HepG2 (cell line): Measurements from ENCODE around the gene PSMD2. TPM values are rescaled to one million over a fixed set of nuclear protein-coding genes. Genes with fewer than 3 reads are reported as not detected.

ENCODE experiments used
- ATF6 ChIP-seq: sonication (generic); formaldehyde crosslinking; conservative IDR thresholded peaks from 2 replicates; pipeline ENCODE4 v1.4.0; 2020; ENCODE audit warnings: missing genetic modification reagents
- BHLHE40 ChIP-seq: IDR thresholded peaks from 2 replicates; pipeline ENCODE4 v1.6.1; 2011; ENCODE audit warnings: low read length, improper control_type of control experiment
- BRD4 ChIP-seq: sonication (generic); formaldehyde crosslinking; IDR thresholded peaks from 2 replicates; pipeline ENCODE4 v1.4.0; 2020; ENCODE audit warnings: missing genetic modification reagents
- GMEB1 ChIP-seq: sonication (generic); formaldehyde crosslinking; IDR thresholded peaks from 2 replicates; pipeline ENCODE4 v1.5.1; 2020; ENCODE audit warnings: missing genetic modification reagents, mild to moderate bottlenecking, borderline replicate concordance
- HMG20B ChIP-seq: conservative IDR thresholded peaks from 2 replicates; pipeline ENCODE4 v1.6.1; 2016; ENCODE audit warnings: missing genetic modification reagents, missing compliant biosample characterization
- HMGXB4 ChIP-seq, 2 experiments: sonication (generic) in 1 of 2; formaldehyde crosslinking in 1 of 2; IDR thresholded peaks; 2 replicates each; pipeline versions ENCODE4 v1.4.0 to v1.6.1; 2018 to 2020; ENCODE audit warnings: missing genetic modification reagents in 2 of 2, borderline replicate concordance in 1 of 2, low read depth in 1 of 2, mild to moderate bottlenecking in 1 of 2, missing biosample characterization in 1 of 2
- KLF6 ChIP-seq: IDR thresholded peaks from 2 replicates; pipeline ENCODE4 v1.8.0; 2016; ENCODE audit warnings: missing biosample characterization, missing genetic modification reagents
- RAD51 ChIP-seq: fragments of 450-650 bp; IDR thresholded peaks from 2 replicates; pipeline ENCODE4 v1.6.1; 2016; ENCODE audit warnings: borderline replicate concordance
- RARA ChIP-seq: IDR thresholded peaks from 2 replicates; pipeline ENCODE4 v1.6.1; 2016; ENCODE audit warnings: missing genetic modification reagents, missing compliant biosample characterization
- SMAD1 ChIP-seq: sonication (generic); formaldehyde crosslinking; IDR thresholded peaks from 2 replicates; pipeline ENCODE4 v1.4.0; 2020; ENCODE audit warnings: missing genetic modification reagents, low read depth, mild to moderate bottlenecking, borderline replicate concordance
- polyA plus RNA-seq, 8 experiments: library from polyadenylated mRNA; depleted of rRNA in 3 of 8; stranded (reverse) in 7 of 8; unstranded in 1 of 8; fragments of >200 nt; fragmentation: Illumina TruSeq in 4 of 8; extraction: Trizol in 4 of 8; gene quantifications; 2 replicates each; pipeline versions ENCODE4 v1.2.1 to v1.2.3, GENCODE V29; 2011 to 2016; ENCODE audit warnings: low read depth in 4 of 8, missing spikeins in 1 of 8, mixed read lengths in 1 of 8; ENCODE audit not compliant: insufficient read depth in 1 of 8
- total RNA-seq, 5 experiments: library from RNA; depleted of rRNA; stranded (reverse); fragments of >200 nt; fragmentation: Illumina TruSeq; extraction: Trizol; gene quantifications; 2 replicates each; pipeline ENCODE4 v1.2.3, GENCODE V29; 2016; ENCODE audit warnings: low read depth in 1 of 5
- TF ChIP-seq, protein P1 (sequence below): sonication (generic); formaldehyde crosslinking; IDR thresholded peaks from 2 replicates; pipeline ENCODE4 v1.4.0; 2020; ENCODE audit warnings: missing genetic modification reagents
- TF ChIP-seq, protein P2 (sequence below): sonication (generic); formaldehyde crosslinking; IDR thresholded peaks from 2 replicates; pipeline ENCODE4 v1.4.0; 2020; ENCODE audit warnings: low read depth, mild to moderate bottlenecking, missing genetic modification reagents
- TF ChIP-seq, protein P3 (sequence below): IDR thresholded peaks from 2 replicates; pipeline ENCODE4 v1.6.1; 2018; ENCODE audit warnings: missing genetic modification reagents, mild to moderate bottlenecking, missing compliant biosample characterization

Gene PSMD2
- total and polyA plus RNA-seq, 2 of the 13 experiments (the other 11 are each of a cell fraction or from before 2014, with no cell fraction given), result 125 to 200 TPM

DNA sequence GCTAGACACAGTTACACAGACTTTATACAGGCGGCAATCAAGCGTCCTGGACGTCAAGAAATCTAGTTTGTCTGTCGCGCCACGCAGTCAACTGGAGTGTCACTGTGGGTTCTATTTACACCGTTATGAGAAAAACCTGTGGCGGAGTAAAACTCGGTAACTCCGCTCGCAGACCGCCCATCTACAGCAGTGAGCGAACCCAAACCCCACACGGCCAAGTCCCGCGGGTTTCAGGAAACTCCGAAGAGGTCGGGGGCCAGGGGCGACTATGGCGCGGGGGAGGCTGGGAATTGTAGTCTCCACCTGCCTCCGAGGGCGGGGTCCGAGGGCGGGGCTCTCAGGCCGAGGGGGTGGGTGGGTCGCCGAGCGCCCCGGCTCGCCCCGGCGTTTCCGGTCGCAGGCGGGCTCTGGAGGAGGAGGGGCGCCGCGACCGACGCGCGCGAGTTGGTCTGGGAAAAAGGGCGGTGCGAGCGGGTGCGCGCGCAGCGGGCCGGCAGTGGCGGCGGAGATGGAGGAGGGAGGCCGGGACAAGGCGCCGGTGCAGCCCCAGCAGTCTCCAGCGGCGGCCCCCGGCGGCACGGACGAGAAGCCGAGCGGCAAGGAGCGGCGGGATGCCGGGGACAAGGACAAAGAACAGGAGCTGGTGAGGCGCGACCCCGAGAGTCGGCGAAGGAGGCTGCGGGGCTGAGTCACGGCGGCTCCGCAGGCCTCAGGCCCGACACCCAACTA is at the start of gene PSMD2 (continued):
- TF ChIP-seq ATF6 (CRISPR knock-in tag) (0 out of 2 replicates have a peak, but pooled peaks have one; percentile 80), BRD4 (CRISPR knock-in tag) (no peak), HMG20B (CRISPR knock-in tag) (no peak), GMEB1 (CRISPR knock-in tag) (no peak), RARA (CRISPR knock-in tag) (no peak), HMGXB4 (CRISPR knock-in tag; IDR thresholded peaks at IDR 0.05; ENCODE audit: borderline replicate concordance in 1 of 2, low read depth in 1 of 2) (peak; percentile 57 to 58; a peak in 2 of 4 replicates), BHLHE40 (no peak), SMAD1 (no peak), KLF6 (no peak), RAD51 (no peak)
- TF ChIP-seq, protein P1, sequence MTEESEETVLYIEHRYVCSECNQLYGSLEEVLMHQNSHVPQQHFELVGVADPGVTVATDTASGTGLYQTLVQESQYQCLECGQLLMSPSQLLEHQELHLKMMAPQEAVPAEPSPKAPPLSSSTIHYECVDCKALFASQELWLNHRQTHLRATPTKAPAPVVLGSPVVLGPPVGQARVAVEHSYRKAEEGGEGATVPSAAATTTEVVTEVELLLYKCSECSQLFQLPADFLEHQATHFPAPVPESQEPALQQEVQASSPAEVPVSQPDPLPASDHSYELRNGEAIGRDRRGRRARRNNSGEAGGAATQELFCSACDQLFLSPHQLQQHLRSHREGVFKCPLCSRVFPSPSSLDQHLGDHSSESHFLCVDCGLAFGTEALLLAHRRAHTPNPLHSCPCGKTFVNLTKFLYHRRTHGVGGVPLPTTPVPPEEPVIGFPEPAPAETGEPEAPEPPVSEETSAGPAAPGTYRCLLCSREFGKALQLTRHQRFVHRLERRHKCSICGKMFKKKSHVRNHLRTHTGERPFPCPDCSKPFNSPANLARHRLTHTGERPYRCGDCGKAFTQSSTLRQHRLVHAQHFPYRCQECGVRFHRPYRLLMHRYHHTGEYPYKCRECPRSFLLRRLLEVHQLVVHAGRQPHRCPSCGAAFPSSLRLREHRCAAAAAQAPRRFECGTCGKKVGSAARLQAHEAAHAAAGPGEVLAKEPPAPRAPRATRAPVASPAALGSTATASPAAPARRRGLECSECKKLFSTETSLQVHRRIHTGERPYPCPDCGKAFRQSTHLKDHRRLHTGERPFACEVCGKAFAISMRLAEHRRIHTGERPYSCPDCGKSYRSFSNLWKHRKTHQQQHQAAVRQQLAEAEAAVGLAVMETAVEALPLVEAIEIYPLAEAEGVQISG (CRISPR knock-in tag), result peak; percentile 66
- TF ChIP-seq, protein P2, sequence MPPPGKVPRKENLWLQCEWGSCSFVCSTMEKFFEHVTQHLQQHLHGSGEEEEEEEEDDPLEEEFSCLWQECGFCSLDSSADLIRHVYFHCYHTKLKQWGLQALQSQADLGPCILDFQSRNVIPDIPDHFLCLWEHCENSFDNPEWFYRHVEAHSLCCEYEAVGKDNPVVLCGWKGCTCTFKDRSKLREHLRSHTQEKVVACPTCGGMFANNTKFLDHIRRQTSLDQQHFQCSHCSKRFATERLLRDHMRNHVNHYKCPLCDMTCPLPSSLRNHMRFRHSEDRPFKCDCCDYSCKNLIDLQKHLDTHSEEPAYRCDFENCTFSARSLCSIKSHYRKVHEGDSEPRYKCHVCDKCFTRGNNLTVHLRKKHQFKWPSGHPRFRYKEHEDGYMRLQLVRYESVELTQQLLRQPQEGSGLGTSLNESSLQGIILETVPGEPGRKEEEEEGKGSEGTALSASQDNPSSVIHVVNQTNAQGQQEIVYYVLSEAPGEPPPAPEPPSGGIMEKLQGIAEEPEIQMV (CRISPR knock-in tag), result 0 out of 2 replicates have a peak, but pooled peaks have one; percentile 6
- TF ChIP-seq, protein P3, sequence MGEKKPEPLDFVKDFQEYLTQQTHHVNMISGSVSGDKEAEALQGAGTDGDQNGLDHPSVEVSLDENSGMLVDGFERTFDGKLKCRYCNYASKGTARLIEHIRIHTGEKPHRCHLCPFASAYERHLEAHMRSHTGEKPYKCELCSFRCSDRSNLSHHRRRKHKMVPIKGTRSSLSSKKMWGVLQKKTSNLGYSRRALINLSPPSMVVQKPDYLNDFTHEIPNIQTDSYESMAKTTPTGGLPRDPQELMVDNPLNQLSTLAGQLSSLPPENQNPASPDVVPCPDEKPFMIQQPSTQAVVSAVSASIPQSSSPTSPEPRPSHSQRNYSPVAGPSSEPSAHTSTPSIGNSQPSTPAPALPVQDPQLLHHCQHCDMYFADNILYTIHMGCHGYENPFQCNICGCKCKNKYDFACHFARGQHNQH (CRISPR knock-in tag), result peak; percentile 57; the same call in 1 of the 2 replicates
